Smooth muscle cell (in vitro differentiated cells): ENCODE measurements around the gene SLC12A7. TPM values are rescaled to one million over a fixed set of nuclear protein-coding genes. Genes with fewer than 3 reads are reported as not detected.

Experiments used
- DNase-seq: peaks from one replicate; lab custom pipeline; 2025; ENCODE audit not compliant: unreplicated experiment; lab: John Stamatoyannopoulos, UW
- H2AFZ ChIP-seq: fragments of 200-600 bp; sonication (generic); 2 replicates; pipeline ENCODE4 v1.6.0; 2016; ENCODE audit warnings: antibody characterized with exemption, low read depth, mild to moderate bottlenecking
- H3F3A ChIP-seq: fragments of 200-600 bp; sonication (generic); 2 replicates; pipeline ENCODE4 v1.6.0; 2017; ENCODE audit warnings: antibody characterized with exemption, low read depth
- H3K27ac ChIP-seq: fragments of 200-600 bp; sonication (generic); 2 replicates; pipeline ENCODE4 v1.5.1; 2016; ENCODE audit warnings: low read depth, mild to moderate bottlenecking
- H3K27me3 ChIP-seq: fragments of 200-600 bp; sonication (generic); 2 replicates; pipeline ENCODE4 v1.6.1; 2016; ENCODE audit warnings: low read depth, mild to moderate bottlenecking
- H3K36me3 ChIP-seq: fragments of 200-600 bp; sonication (generic); 2 replicates; pipeline ENCODE4 v1.5.1; 2016; ENCODE audit warnings: low read depth
- H3K4me1 ChIP-seq: fragments of 200-600 bp; sonication (generic); 2 replicates; pipeline ENCODE4 v1.5.1; 2016; ENCODE audit warnings: low read depth
- H3K4me2 ChIP-seq: fragments of 200-600 bp; sonication (generic); 2 replicates; pipeline ENCODE4 v1.6.0; 2016; ENCODE audit warnings: mild to moderate bottlenecking
- H3K4me3 ChIP-seq: fragments of 200-600 bp; sonication (generic); 2 replicates; pipeline ENCODE4 v1.5.1; 2016; ENCODE audit warnings: mild to moderate bottlenecking
- H3K79me2 ChIP-seq: fragments of 200-600 bp; sonication (generic); 2 replicates; pipeline ENCODE4 v1.6.0; 2016; ENCODE audit warnings: low read depth, mild to moderate bottlenecking
- H3K9ac ChIP-seq: fragments of 200-600 bp; sonication (generic); 2 replicates; pipeline ENCODE4 v1.6.0; 2016; ENCODE audit warnings: low read depth
- H3K9me3 ChIP-seq: fragments of 200-600 bp; sonication (generic); replicated peaks from 2 replicates; pipeline ENCODE4 v1.5.1; 2016; ENCODE audit warnings: low read depth
- H4K20me1 ChIP-seq: fragments of 200-600 bp; sonication (generic); 2 replicates; pipeline ENCODE4 v1.6.0; 2016; ENCODE audit warnings: low read depth
- CTCF ChIP-seq: fragments of 200-600 bp; sonication (generic); IDR thresholded peaks from 2 replicates; pipeline ENCODE4 v1.5.1; 2017; ENCODE audit warnings: borderline replicate concordance, mild to moderate bottlenecking, antibody characterized with exemption; ENCODE audit not compliant: insufficient read depth, poor library complexity, severe bottlenecking
- WGBS: methylation state at CpG from one replicate; pipeline ENCODE4 v1.1.7; 2016; ENCODE audit warnings: low lambda C conversion rate; 5-methylcytosine and 5-hydroxymethylcytosine counted together
- polyA plus RNA-seq: library from polyadenylated mRNA; unstranded; fragments of >200 nt; fragmentation: Nextera tagmentation; extraction: Ambion mirVana; gene quantifications from 2 replicates; pipeline ENCODE4 v1.2.1, GENCODE V29; 2016
- total RNA-seq: library from RNA; depleted of rRNA; stranded (reverse); fragments of >200 nt; gene quantifications from 2 replicates; pipeline ENCODE4 v1.2.3, GENCODE V29; 2014

The SLC12A7 gene
- total and polyA plus RNA-seq, 2 experiments from 2014 or later = 6.1 to 15.2 TPM

- Histone ChIP-seq H3K36me3 (no peaks in the 10 kb centered on the region), H2AFZ (no peak overlapping the region), H3K27me3 (peaks cover 5% of the 10 kb centered on the region), H3K9ac (no peak overlapping the region), H3K4me2 (no peak overlapping the region), H4K20me1 (peaks cover 74% of the 10 kb centered on the region), H3K27ac (no peak overlapping the region), H3K4me3 (no peak overlapping the region), H3K4me1 (peaks cover 4% of the 10 kb centered on the region), H3K9me3 (no peaks in the 10 kb centered on the region), H3F3A (no peaks in the 10 kb centered on the region), H3K79me2 (peaks cover 33% of the 10 kb centered on the region)
- WGBS = 90% methylated on average over 19 of the region's 19 CpGs
- TF ChIP-seq CTCF = no peak
- DNase-seq = no peak
Measured at GRCh38 chr5:1011741-1012312, 100.0 kb downstream of the SLC12A7 start.

- peak; percentile 38 for TF ChIP-seq CTCF
- peaks cover 68% of the 10 kb centered on the region for H4K20me1 ChIP-seq
- H3K9me3 ChIP-seq = no peaks in the 10 kb centered on the region
- peaks cover 5% of the 10 kb centered on the region for H3K27me3 ChIP-seq
- no peaks in the 10 kb centered on the region for H3K36me3 ChIP-seq
- 60% methylated on average over 11 of the region's 11 CpGs for WGBS
- no peak overlapping the region for H3K9ac ChIP-seq
- DNase-seq = no peak
- H3K4me1 ChIP-seq = peaks cover 4% of the 10 kb centered on the region
- H2AFZ ChIP-seq = no peak overlapping the region
- no peak overlapping the region for H3K4me3 ChIP-seq
- no peaks in the 10 kb centered on the region for H3F3A ChIP-seq
- no peak overlapping the region for H3K27ac ChIP-seq
- peak overlapping the region; percentile 96 for H3K4me2 ChIP-seq
- peaks cover 33% of the 10 kb centered on the region for H3K79me2 ChIP-seq
Measured at GRCh38 chr5:1011226-1011631, 100.6 kb downstream of the SLC12A7 start.

- Histone ChIP-seq H3K27me3 (peaks cover 5% of the 10 kb centered on the region), H3K4me1 (peaks cover 4% of the 10 kb centered on the region), H2AFZ (no peak overlapping the region), H3K36me3 (no peaks in the 10 kb centered on the region), H3K27ac (no peak overlapping the region), H3K79me2 (peaks cover 33% of the 10 kb centered on the region), H3K9me3 (no peaks in the 10 kb centered on the region), H3K4me2 (peak overlapping the region; percentile 96), H3K9ac (no peak overlapping the region), H3F3A (no peaks in the 10 kb centered on the region), H4K20me1 (peaks cover 62% of the 10 kb centered on the region), H3K4me3 (peak overlapping the region; percentile 62)
- TF ChIP-seq CTCF = no peak
- no peak for DNase-seq
- WGBS = 71% methylated on average over 13 of the region's 13 CpGs
Measured at GRCh38 chr5:1010641-1011046, 101.2 kb downstream of the SLC12A7 start.

- H3K4me2 ChIP-seq = peak overlapping the region; percentile 96
- no peak overlapping the region for H3K27ac ChIP-seq
- H3K9ac ChIP-seq = no peak overlapping the region
- H3F3A ChIP-seq = no peaks in the 10 kb centered on the region
- no peak for DNase-seq
- peaks cover 33% of the 10 kb centered on the region for H3K79me2 ChIP-seq
- no peak overlapping the region for H2AFZ ChIP-seq
- H3K9me3 ChIP-seq = no peaks in the 10 kb centered on the region
- peak overlapping the region; percentile 62 for H3K4me3 ChIP-seq
- H3K4me1 ChIP-seq = peaks cover 4% of the 10 kb centered on the region
- H4K20me1 ChIP-seq = peaks cover 57% of the 10 kb centered on the region
- WGBS = 85% methylated on average over 4 of the region's 4 CpGs
- no peaks in the 10 kb centered on the region for H3K36me3 ChIP-seq
- H3K27me3 ChIP-seq = peaks cover 5% of the 10 kb centered on the region
- peak; percentile 13 for TF ChIP-seq CTCF
Measured at GRCh38 chr5:1010181-1010510, 101.7 kb downstream of the SLC12A7 start.
